SK-N-SH (cell line): Measurements from ENCODE around the gene RGS7. TPM values are rescaled to one million over a fixed set of nuclear protein-coding genes. Genes with fewer than 3 reads are reported as not detected.

Source experiments
- CTCF ChIA-PET: fragments of 300-600, 350-600 bp; formaldehyde crosslinking; extraction: SDS; loops from one replicate; lab custom pipeline; 2021; lab: Yijun Ruan, JAX
- POLR2A ChIA-PET: fragments of 350-600 bp; sonication (Branson Sonifier 250); formaldehyde crosslinking; extraction: SDS; loops from one replicate; lab custom pipeline; 2020; ENCODE audit warnings: antibody characterized with exemption, inconsistent platforms; lab: Yijun Ruan, JAX
- DNase-seq: peaks from one replicate; pipeline ENCODE4 v3.0.0; 2012
- H2AFZ ChIP-seq: fragments of 200-600 bp; sonication (generic); 2 replicates; pipeline ENCODE4 v1.8.1; 2016; ENCODE audit warnings: antibody characterized with exemption, mild to moderate bottlenecking, low read depth
- H3F3A ChIP-seq: fragments of 200-600 bp; sonication (generic); replicated peaks from 2 replicates; pipeline ENCODE3; 2016; ENCODE audit warnings: antibody characterized with exemption, mild to moderate bottlenecking; ENCODE audit not compliant: insufficient read depth
- H3K27ac ChIP-seq, 2 experiments: fragments of 200-500 bp in 1 of 2; fragments of 200-600 bp in 1 of 2; sonication (Bioruptor generic) in 1 of 2; sonication (generic), shearing (Covaris generic) in 1 of 2; 2 replicates each; pipeline versions ENCODE4 v1.5.1 to v1.6.1; 2014 to 2016; ENCODE audit warnings: low read depth in 2 of 2, inconsistent platforms in 1 of 2, low read length in 1 of 2, mild to moderate bottlenecking in 1 of 2, mixed read lengths in 1 of 2
- H3K27me3 ChIP-seq: fragments of 200-600 bp; sonication (generic), shearing (Covaris generic); 2 replicates; pipeline ENCODE4 v1.6.1; 2016; ENCODE audit warnings: mixed run types; ENCODE audit not compliant: insufficient read depth
- H3K36me3 ChIP-seq, 2 experiments: fragments of 200-500 bp in 1 of 2; fragments of 200-600 bp in 1 of 2; sonication (Bioruptor generic) in 1 of 2; sonication (generic) in 1 of 2; replicated peaks in 1 of 2; 2 replicates each; pipeline versions ENCODE3 to v1.5.1; 2014 to 2016; ENCODE audit warnings: low read length in 1 of 2, mild to moderate bottlenecking in 1 of 2; ENCODE audit not compliant: insufficient read depth in 2 of 2, control insufficient read depth in 1 of 2
- H3K4me1 ChIP-seq, 2 experiments: fragments of 200-500 bp in 1 of 2; fragments of 200-600 bp in 1 of 2; sonication (Bioruptor generic) in 1 of 2; sonication (generic), shearing (Covaris generic) in 1 of 2; 2 replicates each; pipeline versions ENCODE4 v1.5.1 to v1.6.1; 2014 to 2016; ENCODE audit warnings: low read depth in 1 of 2, low read length in 1 of 2, mixed run types in 1 of 2; ENCODE audit not compliant: insufficient read depth in 2 of 2, control insufficient read depth in 1 of 2
- H3K4me2 ChIP-seq: fragments of 200-600 bp; sonication (generic), shearing (Covaris generic); 2 replicates; pipeline ENCODE4 v1.6.1; 2017; ENCODE audit warnings: mixed run types
- H3K4me3 ChIP-seq, 2 experiments: fragments of 200-500 bp in 1 of 2; fragments of 200-600 bp in 1 of 2; sonication (Bioruptor generic) in 1 of 2; sonication (generic), shearing (Covaris generic) in 1 of 2; 2 replicates each; pipeline versions ENCODE4 v1.5.1 to v1.8.1; 2014 to 2016; ENCODE audit warnings: low read depth in 2 of 2, inconsistent platforms in 1 of 2, low read length in 1 of 2, mild to moderate bottlenecking in 1 of 2, mixed read lengths in 1 of 2, moderate library complexity in 1 of 2
- H3K79me2 ChIP-seq: fragments of 200-600 bp; sonication (generic); 2 replicates; pipeline ENCODE4 v1.8.1; 2017; ENCODE audit warnings: mild to moderate bottlenecking; ENCODE audit not compliant: insufficient read depth
- H3K9ac ChIP-seq: fragments of 200-600 bp; sonication (generic); 2 replicates; pipeline ENCODE4 v1.6.1; 2017; ENCODE audit warnings: mixed run types
- H3K9me2 ChIP-seq: fragments of 200-600 bp; sonication (generic); 2 replicates; pipeline ENCODE4 v1.6.1; 2017; ENCODE audit warnings: mixed run types
- H3K9me3 ChIP-seq: fragments of 200-600 bp; sonication (generic); 2 replicates; pipeline ENCODE4 v1.6.1; 2017; ENCODE audit warnings: mixed run types, mild to moderate bottlenecking, moderate library complexity
- H4K20me1 ChIP-seq: fragments of 200-600 bp; sonication (generic); 2 replicates; pipeline ENCODE4 v1.6.1; 2017; ENCODE audit warnings: mild to moderate bottlenecking, mixed run types; ENCODE audit not compliant: insufficient read depth
- CHD2 ChIP-seq: fragments of 150-350 bp; IDR thresholded peaks from 2 replicates; pipeline ENCODE4 v1.6.1; 2018; ENCODE audit warnings: low read length; ENCODE audit not compliant: partially characterized antibody
- ELF1 ChIP-seq: IDR thresholded peaks from 2 replicates; pipeline ENCODE4 v1.4.0; 2012
- EP300 ChIP-seq, 2 experiments: IDR thresholded peaks; 2 replicates each; pipeline versions ENCODE4 v1.4.0 to v1.6.1; 2012; ENCODE audit warnings: borderline replicate concordance in 1 of 2, low read depth in 1 of 2, low read length in 1 of 2
- GATA2 ChIP-seq: sonication (generic); formaldehyde crosslinking; IDR thresholded peaks from 2 replicates; pipeline ENCODE4 v1.5.0; 2020; ENCODE audit warnings: mild to moderate bottlenecking, missing genetic modification reagents
- MEF2A ChIP-seq: IDR thresholded peaks from 2 replicates; pipeline ENCODE4 v1.4.0; 2012; ENCODE audit warnings: low read depth, borderline replicate concordance
- NFIC ChIP-seq: IDR thresholded peaks from 2 replicates; pipeline ENCODE4 v1.4.0; 2012; ENCODE audit warnings: borderline replicate concordance
- RFX5 ChIP-seq: IDR thresholded peaks from 2 replicates; pipeline ENCODE4 v1.6.1; 2012; ENCODE audit warnings: mild to moderate bottlenecking, improper control_type of control experiment, low read length
- RXRA ChIP-seq: IDR thresholded peaks from 2 replicates; pipeline ENCODE4 v1.4.0; 2012; ENCODE audit warnings: low read depth, mild to moderate bottlenecking, borderline replicate concordance
- SIN3A ChIP-seq: IDR thresholded peaks from 2 replicates; pipeline ENCODE4 v1.6.1; 2012; ENCODE audit warnings: low read depth, mild to moderate bottlenecking, low read length, moderate library complexity, borderline replicate concordance
- SMC3 ChIP-seq: IDR thresholded peaks from 2 replicates; pipeline ENCODE4 v1.6.1; 2012; ENCODE audit warnings: low read depth, low read length, improper control_type of control experiment
- TAF1 ChIP-seq: IDR thresholded peaks from 2 replicates; pipeline ENCODE4 v1.6.1; 2012; ENCODE audit warnings: low read depth, mild to moderate bottlenecking, low read length, moderate library complexity, borderline replicate concordance
- YY1 ChIP-seq: IDR thresholded peaks from 2 replicates; pipeline ENCODE4 v1.4.0; 2012; ENCODE audit warnings: low read depth, mild to moderate bottlenecking
- WGBS: methylation state at CpG from one replicate; pipeline ENCODE4 v1.1.6; 2017; ENCODE audit warnings: low lambda C conversion rate; 5-methylcytosine and 5-hydroxymethylcytosine counted together
- polyA plus RNA-seq, 3 experiments: library from polyadenylated mRNA; depleted of rRNA; stranded (reverse); fragments of >200 nt; gene quantifications; 2 replicates each; pipeline ENCODE4 v1.2.3, GENCODE V29; 2012
- TF ChIP-seq, protein P1 (sequence below): IDR thresholded peaks from 2 replicates; pipeline ENCODE4; 2012
- TF ChIP-seq, protein P2 (sequence below): IDR thresholded peaks from 2 replicates; pipeline ENCODE4 v1.4.0; 2012; ENCODE audit warnings: low read depth, borderline replicate concordance
- TF ChIP-seq, protein P3 (sequence below): IDR thresholded peaks from 2 replicates; pipeline ENCODE4 v1.6.1; 2012; ENCODE audit warnings: mild to moderate bottlenecking, low read depth, low read length, moderate library complexity
- TF ChIP-seq, protein P4 (sequence below): fragments of 200-600 bp; sonication (generic); IDR thresholded peaks from 2 replicates; pipeline ENCODE4 v1.6.1; 2017; ENCODE audit warnings: antibody characterized with exemption, mild to moderate bottlenecking, moderate library complexity
- TF ChIP-seq, protein P5 (sequence below): IDR thresholded peaks from 2 replicates; pipeline ENCODE4 v1.4.0; 2012; ENCODE audit warnings: low read depth, borderline replicate concordance

The RGS7 gene
- polyA plus RNA-seq, 1 of the 3 experiments (the other 2 are of a cell fraction), result 0.36 TPM

DNA sequence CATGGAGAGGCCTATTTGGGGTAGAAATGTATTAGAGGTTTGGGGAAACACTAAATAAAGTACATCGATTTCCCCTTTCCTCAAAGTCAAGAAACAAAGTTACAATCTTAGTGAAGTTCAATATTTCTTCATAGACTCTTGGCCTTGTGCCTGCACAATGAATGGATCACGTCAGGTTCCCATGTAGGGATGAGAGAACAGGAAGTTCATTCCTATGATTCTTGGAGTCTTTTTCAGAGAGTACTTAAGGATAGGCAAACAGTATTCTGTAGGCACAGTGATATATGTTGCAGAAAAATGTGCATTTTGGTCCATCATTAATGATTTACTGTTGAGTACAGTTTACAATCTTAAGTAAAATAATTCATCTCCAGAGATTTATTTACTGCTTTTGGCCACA is 275.5 kb downstream of the RGS7 start:
- no peaks in the 10 kb centered on the region; the same call in 1 of the 2 replicates for H3K79me2 ChIP-seq
- no peak overlapping the region for H3K4me2 ChIP-seq
- TF ChIP-seq MEF2A (no peak), YY1 (no peak), NFIC (no peak), GATA2 (CRISPR knock-in tag) (no peak), CHD2 (no peak), EP300 (IDR thresholded peaks at IDR 0.05; ENCODE audit: borderline replicate concordance in 1 of 2, low read depth in 1 of 2, low read length in 1 of 2) (no peak), RXRA (no peak), SIN3A (no peak), TAF1 (no peak), RFX5 (no peak), ELF1 (no peak), SMC3 (no peak)
- TF ChIP-seq, protein P1, sequence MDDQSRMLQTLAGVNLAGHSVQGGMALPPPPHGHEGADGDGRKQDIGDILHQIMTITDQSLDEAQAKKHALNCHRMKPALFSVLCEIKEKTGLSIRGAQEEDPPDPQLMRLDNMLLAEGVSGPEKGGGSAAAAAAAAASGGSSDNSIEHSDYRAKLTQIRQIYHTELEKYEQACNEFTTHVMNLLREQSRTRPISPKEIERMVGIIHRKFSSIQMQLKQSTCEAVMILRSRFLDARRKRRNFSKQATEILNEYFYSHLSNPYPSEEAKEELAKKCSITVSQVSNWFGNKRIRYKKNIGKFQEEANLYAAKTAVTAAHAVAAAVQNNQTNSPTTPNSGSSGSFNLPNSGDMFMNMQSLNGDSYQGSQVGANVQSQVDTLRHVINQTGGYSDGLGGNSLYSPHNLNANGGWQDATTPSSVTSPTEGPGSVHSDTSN, result no peak
- TF ChIP-seq, protein P2, sequence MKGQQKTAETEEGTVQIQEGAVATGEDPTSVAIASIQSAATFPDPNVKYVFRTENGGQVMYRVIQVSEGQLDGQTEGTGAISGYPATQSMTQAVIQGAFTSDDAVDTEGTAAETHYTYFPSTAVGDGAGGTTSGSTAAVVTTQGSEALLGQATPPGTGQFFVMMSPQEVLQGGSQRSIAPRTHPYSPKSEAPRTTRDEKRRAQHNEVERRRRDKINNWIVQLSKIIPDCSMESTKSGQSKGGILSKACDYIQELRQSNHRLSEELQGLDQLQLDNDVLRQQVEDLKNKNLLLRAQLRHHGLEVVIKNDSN, result no peak
- TF ChIP-seq, protein P3, sequence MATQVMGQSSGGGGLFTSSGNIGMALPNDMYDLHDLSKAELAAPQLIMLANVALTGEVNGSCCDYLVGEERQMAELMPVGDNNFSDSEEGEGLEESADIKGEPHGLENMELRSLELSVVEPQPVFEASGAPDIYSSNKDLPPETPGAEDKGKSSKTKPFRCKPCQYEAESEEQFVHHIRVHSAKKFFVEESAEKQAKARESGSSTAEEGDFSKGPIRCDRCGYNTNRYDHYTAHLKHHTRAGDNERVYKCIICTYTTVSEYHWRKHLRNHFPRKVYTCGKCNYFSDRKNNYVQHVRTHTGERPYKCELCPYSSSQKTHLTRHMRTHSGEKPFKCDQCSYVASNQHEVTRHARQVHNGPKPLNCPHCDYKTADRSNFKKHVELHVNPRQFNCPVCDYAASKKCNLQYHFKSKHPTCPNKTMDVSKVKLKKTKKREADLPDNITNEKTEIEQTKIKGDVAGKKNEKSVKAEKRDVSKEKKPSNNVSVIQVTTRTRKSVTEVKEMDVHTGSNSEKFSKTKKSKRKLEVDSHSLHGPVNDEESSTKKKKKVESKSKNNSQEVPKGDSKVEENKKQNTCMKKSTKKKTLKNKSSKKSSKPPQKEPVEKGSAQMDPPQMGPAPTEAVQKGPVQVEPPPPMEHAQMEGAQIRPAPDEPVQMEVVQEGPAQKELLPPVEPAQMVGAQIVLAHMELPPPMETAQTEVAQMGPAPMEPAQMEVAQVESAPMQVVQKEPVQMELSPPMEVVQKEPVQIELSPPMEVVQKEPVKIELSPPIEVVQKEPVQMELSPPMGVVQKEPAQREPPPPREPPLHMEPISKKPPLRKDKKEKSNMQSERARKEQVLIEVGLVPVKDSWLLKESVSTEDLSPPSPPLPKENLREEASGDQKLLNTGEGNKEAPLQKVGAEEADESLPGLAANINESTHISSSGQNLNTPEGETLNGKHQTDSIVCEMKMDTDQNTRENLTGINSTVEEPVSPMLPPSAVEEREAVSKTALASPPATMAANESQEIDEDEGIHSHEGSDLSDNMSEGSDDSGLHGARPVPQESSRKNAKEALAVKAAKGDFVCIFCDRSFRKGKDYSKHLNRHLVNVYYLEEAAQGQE, result no peak
- TF ChIP-seq, protein P4, sequence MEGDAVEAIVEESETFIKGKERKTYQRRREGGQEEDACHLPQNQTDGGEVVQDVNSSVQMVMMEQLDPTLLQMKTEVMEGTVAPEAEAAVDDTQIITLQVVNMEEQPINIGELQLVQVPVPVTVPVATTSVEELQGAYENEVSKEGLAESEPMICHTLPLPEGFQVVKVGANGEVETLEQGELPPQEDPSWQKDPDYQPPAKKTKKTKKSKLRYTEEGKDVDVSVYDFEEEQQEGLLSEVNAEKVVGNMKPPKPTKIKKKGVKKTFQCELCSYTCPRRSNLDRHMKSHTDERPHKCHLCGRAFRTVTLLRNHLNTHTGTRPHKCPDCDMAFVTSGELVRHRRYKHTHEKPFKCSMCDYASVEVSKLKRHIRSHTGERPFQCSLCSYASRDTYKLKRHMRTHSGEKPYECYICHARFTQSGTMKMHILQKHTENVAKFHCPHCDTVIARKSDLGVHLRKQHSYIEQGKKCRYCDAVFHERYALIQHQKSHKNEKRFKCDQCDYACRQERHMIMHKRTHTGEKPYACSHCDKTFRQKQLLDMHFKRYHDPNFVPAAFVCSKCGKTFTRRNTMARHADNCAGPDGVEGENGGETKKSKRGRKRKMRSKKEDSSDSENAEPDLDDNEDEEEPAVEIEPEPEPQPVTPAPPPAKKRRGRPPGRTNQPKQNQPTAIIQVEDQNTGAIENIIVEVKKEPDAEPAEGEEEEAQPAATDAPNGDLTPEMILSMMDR, result no peak
- TF ChIP-seq, protein P5, sequence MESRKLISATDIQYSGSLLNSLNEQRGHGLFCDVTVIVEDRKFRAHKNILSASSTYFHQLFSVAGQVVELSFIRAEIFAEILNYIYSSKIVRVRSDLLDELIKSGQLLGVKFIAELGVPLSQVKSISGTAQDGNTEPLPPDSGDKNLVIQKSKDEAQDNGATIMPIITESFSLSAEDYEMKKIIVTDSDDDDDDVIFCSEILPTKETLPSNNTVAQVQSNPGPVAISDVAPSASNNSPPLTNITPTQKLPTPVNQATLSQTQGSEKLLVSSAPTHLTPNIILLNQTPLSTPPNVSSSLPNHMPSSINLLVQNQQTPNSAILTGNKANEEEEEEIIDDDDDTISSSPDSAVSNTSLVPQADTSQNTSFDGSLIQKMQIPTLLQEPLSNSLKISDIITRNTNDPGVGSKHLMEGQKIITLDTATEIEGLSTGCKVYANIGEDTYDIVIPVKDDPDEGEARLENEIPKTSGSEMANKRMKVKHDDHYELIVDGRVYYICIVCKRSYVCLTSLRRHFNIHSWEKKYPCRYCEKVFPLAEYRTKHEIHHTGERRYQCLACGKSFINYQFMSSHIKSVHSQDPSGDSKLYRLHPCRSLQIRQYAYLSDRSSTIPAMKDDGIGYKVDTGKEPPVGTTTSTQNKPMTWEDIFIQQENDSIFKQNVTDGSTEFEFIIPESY, result no peak
- TF ChIP-seq, all 33 proteins: peak for 0
- CTCF ChIA-PET, result no interaction called here
- H3K9me2 ChIP-seq, result no peaks in the 10 kb centered on the region
- H3K36me3 ChIP-seq, result no peaks in the 10 kb centered on the region
- H3K9ac ChIP-seq, result no peak overlapping the region
- no peaks in the 10 kb centered on the region for H3F3A ChIP-seq
- no peak overlapping the region for H3K27ac ChIP-seq
- POLR2A ChIA-PET, result no interaction called here
- H3K27me3 ChIP-seq, result no peaks in the 10 kb centered on the region
- no peak overlapping the region for H2AFZ ChIP-seq
- no peaks in the 10 kb centered on the region for H4K20me1 ChIP-seq
- H3K4me3 ChIP-seq, result no peak overlapping the region
- H3K4me1 ChIP-seq, result no peaks in the 10 kb centered on the region
- no peak for DNase-seq
- whole genome bisulfite sequencing, result 25% methylated on average over 2 of the region's 2 CpGs
- H3K9me3 ChIP-seq, result no peaks in the 10 kb centered on the region
